GM12892 (cell line): ENCODE measurements around the gene MTRFR.

Source experiments
- POLR2AphosphoS5 ChIP-seq: IDR thresholded peaks from 2 replicates; pipeline ENCODE4 v1.6.1; 2011; ENCODE audit warnings: low read depth, low read length, control low read depth
- TAF1 ChIP-seq: IDR thresholded peaks from 2 replicates; pipeline ENCODE4 v1.6.1; 2011; ENCODE audit warnings: low read depth, mild to moderate bottlenecking, control low read depth, low read length, borderline replicate concordance

DNA sequence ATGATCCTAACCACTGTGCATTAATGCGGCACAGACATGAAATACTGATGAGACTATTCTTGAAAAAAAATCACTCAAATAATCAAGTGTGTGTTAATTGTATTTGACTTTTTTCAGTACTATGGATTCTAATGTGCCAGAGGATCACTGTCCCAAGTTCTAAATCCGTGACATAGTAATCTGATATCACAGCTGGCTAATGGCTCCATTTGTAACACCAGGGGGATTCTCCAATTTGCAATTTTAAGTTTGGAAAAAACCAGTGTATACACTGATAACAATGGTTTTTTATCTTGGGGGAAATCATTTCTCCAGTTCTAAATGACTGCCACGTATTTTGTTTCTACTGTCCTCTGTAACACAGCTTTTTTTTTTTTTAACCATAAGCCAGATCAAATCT, 33.3 kb upstream of the MTRFR start:
- TF ChIP-seq POLR2AphosphoS5 (no peak), TAF1 (no peak)
